Activated CD4-positive, alpha-beta memory T cell treated with anti-CD3 and anti-CD28 coated beads for 36 hours (primary cell): ENCODE measurements around the gene OR2L8. TPM values are rescaled to one million over a fixed set of nuclear protein-coding genes. Genes with fewer than 3 reads are reported as not detected.

Source experiments
- CTCF ChIA-PET: fragments of 350-600 bp; sonication (Branson Sonifier 250); formaldehyde crosslinking; loops from one replicate; lab custom pipeline; 2021; ENCODE audit warnings: antibody characterized with exemption, inconsistent platforms; lab: Charles Lee
- POLR2A ChIA-PET: fragments of 350-600 bp; sonication (Branson Sonifier 250); formaldehyde crosslinking; loops from one replicate; lab custom pipeline; 2021; ENCODE audit warnings: antibody characterized with exemption; lab: Charles Lee
- DNase-seq: peaks from one replicate; pipeline ENCODE4 v3.0.0-alpha.2; 2020
- H3K27ac Mint-ChIP-seq: one replicate; pipeline ENCODE4 v1.8.0; 2021; ENCODE audit warnings: mixed read lengths
- H3K27me3 Mint-ChIP-seq: one replicate; pipeline ENCODE4 v1.8.0; 2021; ENCODE audit warnings: mixed read lengths
- H3K36me3 Mint-ChIP-seq: one replicate; pipeline ENCODE4 v1.8.0; 2021; ENCODE audit warnings: mixed read lengths
- H3K4me1 Mint-ChIP-seq: one replicate; pipeline ENCODE4 v1.8.0; 2021; ENCODE audit warnings: low read depth, mixed read lengths
- H3K4me3 Mint-ChIP-seq: one replicate; pipeline ENCODE4 v1.8.0; 2021; ENCODE audit warnings: mild to moderate bottlenecking, mixed read lengths
- H3K9me3 Mint-ChIP-seq: one replicate; pipeline ENCODE4 v1.8.0; 2021; ENCODE audit warnings: mixed read lengths
- intact Hi-C: fragments of 100-400 bp; cut with micrococcal nuclease; formaldehyde crosslinking; loops from one replicate; pipeline ENCODE4 v1.15.1; 2023
- total RNA-seq, 2 experiments: library from RNA; stranded (reverse); gene quantifications; one replicate each; pipeline ENCODE4 v1.2.3, GENCODE V29; 2021

The OR2L8 gene
- not detected for total RNA-seq

GRCh38 chr1:247948558-247948957 lies at the start of gene OR2L8:
TSS of gene OR2L8 (plus strand) at chr1:247948858. CDS start at chr1:247948858, 0 bp downstream.
- H3K4me3 Mint-ChIP-seq: no peak within 1 kb of the TSS

GRCh38 chr1:247904122-247904521 lies 44.5 kb upstream of the OR2L8 start:
- Mint-ChIP-seq H3K4me1 (peaks cover 16% of the 10 kb centered on the region), H3K27ac (no peak overlapping the region), H3K36me3 (no peaks in the 10 kb centered on the region), H3K9me3 (peaks cover 9% of the 10 kb centered on the region), H3K4me3 (no peak overlapping the region), H3K27me3 (no peaks in the 10 kb centered on the region)
- intact Hi-C loops: no loop called here
- ChIA-PET CTCF (no interaction called here), POLR2A (no interaction called here)
- DNase-seq: no peak

More at GRCh38 chr1:247948558-247948957, at the start of gene OR2L8:
- Mint-ChIP-seq H3K27me3 (peaks cover 2% of the 10 kb centered on the region), H3K9me3 (no peaks in the 10 kb centered on the region), H3K36me3 (no peaks in the 10 kb centered on the region), H3K27ac (no peak within 1 kb of the TSS), H3K4me1 (no peaks in the 10 kb centered on the region)
- ChIA-PET CTCF (no interaction called here), POLR2A (no interaction called here)
- DNase-seq: no peak
- intact Hi-C loops: no loop called here

- DNase-seq: no peak
- Mint-ChIP-seq H3K4me3 (no peak overlapping the region), H3K27ac (no peak overlapping the region), H3K27me3 (no peaks in the 10 kb centered on the region), H3K9me3 (peaks cover 9% of the 10 kb centered on the region), H3K36me3 (no peaks in the 10 kb centered on the region), H3K4me1 (peaks cover 16% of the 10 kb centered on the region)
- POLR2A ChIA-PET: no interaction called here
- CTCF ChIA-PET: no interaction called here
- intact Hi-C loops: loop anchor here (5.0 kb wide), 1 partner anchor 493 kb away; no protein-coding TSS in a partner anchor
Observed at GRCh38 chr1:247905181-247905580, 43.5 kb upstream of the OR2L8 start.

GRCh38 chr1:247905910-247906503 lies 42.7 kb upstream of the OR2L8 start:
- POLR2A ChIA-PET: no interaction called here
- Mint-ChIP-seq H3K27ac (peak overlapping the region; percentile 51), H3K4me1 (peaks cover 16% of the 10 kb centered on the region), H3K9me3 (peaks cover 9% of the 10 kb centered on the region), H3K4me3 (peak overlapping the region; percentile 24), H3K27me3 (no peaks in the 10 kb centered on the region), H3K36me3 (no peaks in the 10 kb centered on the region)
- CTCF ChIA-PET: interaction anchor here (1.3 kb wide), 1 partner anchor 31 kb away, joined by 5 read pairs; no protein-coding TSS in a partner anchor
- no peak for DNase-seq
- intact Hi-C loops: loop anchor here (5.0 kb wide), 1 partner anchor 494 kb away; no protein-coding TSS in a partner anchor

- ChIA-PET CTCF (interaction anchor here (1.3 kb wide), 1 partner anchor 31 kb away, joined by 5 read pairs; no protein-coding TSS in a partner anchor), POLR2A (no interaction called here)
- peak overlapping the region; percentile 24 for H3K4me3 Mint-ChIP-seq
- H3K9me3 Mint-ChIP-seq: peaks cover 9% of the 10 kb centered on the region
- peak overlapping the region; percentile 51 for H3K27ac Mint-ChIP-seq
- no peaks in the 10 kb centered on the region for H3K27me3 Mint-ChIP-seq
- no peaks in the 10 kb centered on the region for H3K36me3 Mint-ChIP-seq
- peaks cover 16% of the 10 kb centered on the region for H3K4me1 Mint-ChIP-seq
- intact Hi-C loops: loop anchor here (5.0 kb wide), 1 partner anchor 494 kb away; no protein-coding TSS in a partner anchor
- peak; percentile 50 for DNase-seq
Observed at GRCh38 chr1:247906504-247907047, 42.1 kb upstream of the OR2L8 start.

GRCh38 chr1:247908766-247909165 lies 39.9 kb upstream of the OR2L8 start:
- H3K27me3 Mint-ChIP-seq: no peaks in the 10 kb centered on the region
- no peaks in the 10 kb centered on the region for H3K36me3 Mint-ChIP-seq
- H3K9me3 Mint-ChIP-seq: peaks cover 9% of the 10 kb centered on the region
- POLR2A ChIA-PET: no interaction called here
- CTCF ChIA-PET: no interaction called here
- intact Hi-C loops: loop anchor here (5.0 kb wide), 1 partner anchor 496 kb away; no protein-coding TSS in a partner anchor
- H3K4me1 Mint-ChIP-seq: peaks cover 16% of the 10 kb centered on the region
- no peak for DNase-seq
- H3K4me3 Mint-ChIP-seq: no peak overlapping the region
- H3K27ac Mint-ChIP-seq: no peak overlapping the region

- CTCF ChIA-PET: interaction anchor here (1.5 kb wide), 1 partner anchor 524 kb away, joined by 3 read pairs; no protein-coding TSS in a partner anchor
Observed at GRCh38 chr1:247913786-247914185, 34.9 kb upstream of the OR2L8 start.

GRCh38 chr1:247914941-247915662 lies 33.6 kb upstream of the OR2L8 start:
- intact Hi-C loops: no loop called here
- H3K27me3 Mint-ChIP-seq: peaks cover 7% of the 10 kb centered on the region
- POLR2A ChIA-PET: no interaction called here
- H3K4me3 Mint-ChIP-seq: no peak overlapping the region
- no peaks in the 10 kb centered on the region for H3K9me3 Mint-ChIP-seq
- CTCF ChIA-PET: interaction anchor here (1.5 kb wide), 1 partner anchor 525 kb away, joined by 3 read pairs; no protein-coding TSS in a partner anchor
- no peak for DNase-seq
- H3K4me1 Mint-ChIP-seq: no peaks in the 10 kb centered on the region
- H3K36me3 Mint-ChIP-seq: no peaks in the 10 kb centered on the region
- H3K27ac Mint-ChIP-seq: no peak overlapping the region

More at GRCh38 chr1:247913786-247914185, 34.9 kb upstream of the OR2L8 start:
- Mint-ChIP-seq H3K27me3 (peaks cover 5% of the 10 kb centered on the region), H3K27ac (no peak overlapping the region), H3K36me3 (no peaks in the 10 kb centered on the region), H3K4me1 (no peaks in the 10 kb centered on the region), H3K9me3 (no peaks in the 10 kb centered on the region), H3K4me3 (no peak overlapping the region)
- POLR2A ChIA-PET: no interaction called here
- no peak for DNase-seq
- intact Hi-C loops: no loop called here

GRCh38 chr1:247919952-247920351 lies 28.7 kb upstream of the OR2L8 start, which contains the start of gene OR2T8:
TSS of gene OR2T8 (plus strand) at chr1:247920252. CDS start at chr1:247921018, 766 bp downstream.
- Mint-ChIP-seq H3K4me1 (no peaks in the 10 kb centered on the region), H3K27me3 (peaks cover 10% of the 10 kb centered on the region), H3K9me3 (no peaks in the 10 kb centered on the region), H3K36me3 (no peaks in the 10 kb centered on the region), H3K4me3 (no peak within 1 kb of the TSS), H3K27ac (no peak within 1 kb of the TSS)
- no peak for DNase-seq
- intact Hi-C loops: no loop called here
- ChIA-PET CTCF (no interaction called here), POLR2A (no interaction called here)

- peaks cover 5% of the 10 kb centered on the region for H3K27me3 Mint-ChIP-seq
- CTCF ChIA-PET: no interaction called here
- no peaks in the 10 kb centered on the region for H3K36me3 Mint-ChIP-seq
Observed at GRCh38 chr1:247923941-247924340, 24.7 kb upstream of the OR2L8 start.

GRCh38 chr1:247924868-247925267 lies 23.8 kb upstream of the OR2L8 start, which contains the start of gene OR2AJ1:
TSS of gene OR2AJ1 (plus strand) at chr1:247924889. CDS start at chr1:247933769, 8,880 bp downstream.
- Mint-ChIP-seq H3K27me3 (peaks cover 3% of the 10 kb centered on the region), H3K4me1 (no peaks in the 10 kb centered on the region), H3K9me3 (no peaks in the 10 kb centered on the region), H3K36me3 (no peaks in the 10 kb centered on the region), H3K4me3 (no peak within 1 kb of the TSS), H3K27ac (no peak within 1 kb of the TSS)
- CTCF ChIA-PET: no interaction called here
- intact Hi-C loops: no loop called here
- DNase-seq: no peak
- POLR2A ChIA-PET: interaction anchor here (0.6 kb wide), 1 partner anchor 100 kb away, joined by 3 read pairs; no protein-coding TSS in a partner anchor

More at GRCh38 chr1:247923941-247924340, 24.7 kb upstream of the OR2L8 start:
- Mint-ChIP-seq H3K4me1 (no peaks in the 10 kb centered on the region), H3K27ac (no peak overlapping the region), H3K4me3 (no peak overlapping the region), H3K9me3 (no peaks in the 10 kb centered on the region)
- intact Hi-C loops: no loop called here
- POLR2A ChIA-PET: no interaction called here
- DNase-seq: no peak

GRCh38 chr1:247933989-247934388 lies 14.7 kb upstream of the OR2L8 start:
- H3K4me3 Mint-ChIP-seq: no peak overlapping the region
- no peak for DNase-seq
- ChIA-PET CTCF (no interaction called here), POLR2A (no interaction called here)
- no peaks in the 10 kb centered on the region for H3K36me3 Mint-ChIP-seq
- H3K27me3 Mint-ChIP-seq: no peaks in the 10 kb centered on the region
- H3K4me1 Mint-ChIP-seq: no peaks in the 10 kb centered on the region
- H3K9me3 Mint-ChIP-seq: peaks cover 10% of the 10 kb centered on the region
- H3K27ac Mint-ChIP-seq: no peak overlapping the region
- intact Hi-C loops: loop anchor here (10.0 kb wide), 1 partner anchor 171 kb away; no protein-coding TSS in a partner anchor
